Fibroblast of villous mesenchyme (primary cell): ENCODE data around the gene HDAC10. TPM values are rescaled to one million over a fixed set of nuclear protein-coding genes. Genes with fewer than 3 reads are reported as not detected.

ENCODE experiments used
- DNase-seq: peaks from one replicate; pipeline ENCODE4 v3.0.0-alpha.2; 2010; ENCODE audit warnings: low read depth
- H3K4me3 ChIP-seq: 2 replicates; pipeline ENCODE4 v1.5.1; 2011; ENCODE audit warnings: low read depth, mild to moderate bottlenecking, low read length
- CTCF ChIP-seq: IDR thresholded peaks from 2 replicates; pipeline ENCODE4 v1.5.1; 2012; ENCODE audit warnings: low read depth, mild to moderate bottlenecking, low read length; ENCODE audit not compliant: insufficient read depth
- total RNA-seq: library from RNA; depleted of rRNA; stranded (reverse); fragments of >200 nt; gene quantifications from 2 replicates; pipeline ENCODE4 v1.2.3, GENCODE V29; 2012

Gene HDAC10
- total RNA-seq, 1 donor: 19.4 TPM

GRCh38 chr22:50289151-50289941 is 38.3 kb upstream of the HDAC10 start:
- no peak for TF ChIP-seq CTCF
- DNase-seq: no peak
- H3K4me3 ChIP-seq: no peak overlapping the region

- no peak for DNase-seq
- TF ChIP-seq CTCF: no peak
- H3K4me3 ChIP-seq: no peak overlapping the region
Observed at GRCh38 chr22:50287731-50288130, 36.7 kb upstream of the HDAC10 start.

GRCh38 chr22:50286701-50287318 is 35.7 kb upstream of the HDAC10 start:
- no peak overlapping the region for H3K4me3 ChIP-seq
- no peak for TF ChIP-seq CTCF
- DNase-seq: no peak

GRCh38 chr22:50286275-50286674 is 35.2 kb upstream of the HDAC10 start:
- H3K4me3 ChIP-seq: no peak overlapping the region
- no peak for DNase-seq
- no peak for TF ChIP-seq CTCF

GRCh38 chr22:50285568-50286229 is 34.6 kb upstream of the HDAC10 start:
- H3K4me3 ChIP-seq: no peak overlapping the region
- TF ChIP-seq CTCF: no peak
- no peak for DNase-seq

- TF ChIP-seq CTCF: no peak
- no peak overlapping the region for H3K4me3 ChIP-seq
- DNase-seq: no peak
Observed at GRCh38 chr22:50284479-50284878, 33.4 kb upstream of the HDAC10 start.
